Hematopoietic multipotent progenitor cell treated with erythropoietin and hydrocortisone succinate and interleukin-3 and kit ligand, for 4 days (in vitro differentiated cells): ENCODE measurements around the gene PTPRD.

Source experiments
- DNase-seq: peaks from one replicate; pipeline ENCODE4 v3.0.0-alpha.2; 2015

The PTPRD gene

DNA sequence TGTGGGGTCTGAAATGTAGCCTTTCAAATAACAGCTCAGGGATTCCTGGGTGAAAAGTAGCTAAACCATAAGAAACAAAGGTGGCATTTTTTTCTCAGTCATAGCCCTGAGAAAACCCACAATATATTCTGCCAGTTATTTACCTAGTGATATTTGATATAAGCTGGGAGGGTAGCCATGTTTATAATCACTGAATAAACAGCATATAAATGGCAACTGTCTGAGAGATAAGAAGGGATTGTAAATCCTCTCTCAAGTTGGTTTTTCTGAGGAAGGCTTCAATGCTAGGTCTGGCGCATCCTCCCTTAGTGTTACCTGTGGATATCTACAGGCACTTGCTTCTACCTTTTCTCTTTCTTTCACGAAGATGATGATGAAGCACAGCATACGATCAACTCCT is 1732.7 kb downstream of the PTPRD start:
- no peak for DNase-seq

DNA sequence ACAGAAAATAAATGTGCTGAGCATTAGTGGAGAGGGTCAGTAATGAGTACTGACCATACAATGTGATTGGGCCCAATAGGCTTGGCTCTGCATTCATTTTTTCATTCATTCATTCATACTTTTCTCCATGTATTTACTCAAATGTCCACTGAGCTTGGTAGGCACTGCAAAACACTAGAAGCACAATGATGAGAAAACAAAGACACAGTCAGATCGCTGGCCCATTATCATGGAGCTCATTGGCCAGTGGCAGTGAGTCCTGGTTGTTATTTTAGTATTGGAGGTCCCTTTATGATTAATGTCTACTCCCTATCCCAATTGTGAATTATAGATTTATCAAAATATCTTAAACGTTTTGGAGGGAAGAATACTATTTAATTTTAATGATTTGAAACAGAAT is 1733.5 kb downstream of the PTPRD start:
- DNase-seq = no peak

DNA sequence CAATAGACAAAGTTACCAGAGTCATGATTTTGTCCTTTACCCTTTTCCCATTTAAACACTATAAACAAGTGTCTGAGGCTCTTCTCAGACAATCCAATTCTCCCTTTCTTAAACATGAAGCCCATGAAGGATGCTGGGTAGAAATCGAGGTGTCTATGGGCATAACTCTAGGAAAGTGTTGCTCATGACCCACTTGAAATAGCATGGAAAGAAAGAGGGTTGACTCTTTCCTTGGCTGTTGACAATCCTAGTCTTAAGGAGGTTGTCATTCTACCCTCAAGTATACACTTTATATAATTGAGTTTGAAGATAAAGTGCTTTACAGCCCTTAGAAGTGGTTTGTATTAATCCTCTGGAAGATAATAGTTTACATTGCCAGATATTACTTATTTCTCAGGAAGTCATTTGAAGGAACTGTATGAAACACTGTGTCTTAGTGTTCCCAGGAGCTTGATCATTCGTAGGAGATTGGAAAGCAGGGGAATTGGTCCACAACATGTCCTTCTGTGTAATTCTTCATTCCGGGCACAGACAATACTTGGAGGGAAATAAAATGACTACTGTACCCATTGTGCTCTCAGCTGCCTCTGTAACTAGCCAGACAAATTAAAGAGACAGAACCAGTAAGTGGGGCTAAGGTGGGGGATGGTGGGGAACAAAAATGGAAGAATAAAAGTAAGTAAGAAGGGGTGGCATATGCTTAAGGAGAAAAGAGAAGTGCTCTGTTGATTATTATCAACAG is 1734.9 kb downstream of the PTPRD start:
- no peak for DNase-seq

DNA sequence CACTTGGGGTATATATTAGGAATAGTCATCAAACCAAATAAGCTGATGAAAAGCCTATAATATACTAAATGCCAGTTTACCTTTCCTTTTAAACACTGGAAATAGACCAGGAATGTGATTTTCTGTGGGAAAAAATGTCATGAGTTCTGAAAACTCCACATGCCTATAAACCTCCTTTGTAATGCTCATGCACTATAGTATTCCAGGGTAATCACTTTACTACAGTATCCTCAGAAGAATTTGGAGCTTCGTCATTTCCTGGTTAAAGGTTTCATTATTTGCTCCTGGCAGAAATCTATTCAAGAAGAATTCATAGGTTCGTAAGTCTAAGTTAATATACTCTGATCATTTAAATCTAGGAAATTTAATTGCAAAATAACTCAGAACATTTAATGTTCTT is 1736.5 kb downstream of the PTPRD start:
- no peak for DNase-seq

DNA sequence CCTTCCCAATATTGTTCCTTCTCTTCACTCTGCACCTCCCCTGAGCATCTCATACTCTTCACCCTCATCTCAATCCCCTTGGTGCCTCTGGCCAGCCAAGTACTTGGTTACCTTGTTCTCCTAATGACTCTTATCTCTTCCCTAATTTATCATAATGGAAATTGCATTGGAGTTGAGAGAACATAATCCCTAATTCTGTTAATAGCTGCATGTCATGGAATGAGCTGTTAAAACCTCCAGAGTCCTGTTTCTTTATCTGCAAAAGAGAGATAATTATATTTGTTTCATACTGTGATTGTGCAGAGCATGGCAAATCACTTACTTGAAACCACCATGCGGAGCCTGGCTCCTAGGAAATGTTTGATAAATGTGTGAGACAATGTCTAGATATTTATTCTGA is 1738.3 kb downstream of the PTPRD start:
- DNase-seq = no peak

DNA sequence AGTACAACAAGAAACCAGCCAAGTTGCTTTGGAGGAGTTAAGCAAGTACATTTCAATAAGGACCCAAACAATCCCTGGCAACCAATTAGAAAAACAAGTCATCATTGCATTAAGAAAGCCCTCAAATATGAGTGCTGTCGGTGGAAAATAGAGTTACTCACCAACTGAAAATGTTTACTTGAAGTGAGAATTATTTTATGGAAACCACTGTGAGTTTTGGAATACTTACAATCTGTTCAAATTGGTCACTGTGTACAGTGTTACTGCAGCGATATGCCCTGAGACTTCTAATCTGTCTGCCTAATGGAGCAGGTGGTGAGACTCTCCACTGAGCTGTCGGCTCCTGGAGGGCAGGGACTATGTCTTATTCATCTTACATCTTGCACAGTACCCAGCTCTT is 1740.0 kb downstream of the PTPRD start:
- DNase-seq = no peak

DNA sequence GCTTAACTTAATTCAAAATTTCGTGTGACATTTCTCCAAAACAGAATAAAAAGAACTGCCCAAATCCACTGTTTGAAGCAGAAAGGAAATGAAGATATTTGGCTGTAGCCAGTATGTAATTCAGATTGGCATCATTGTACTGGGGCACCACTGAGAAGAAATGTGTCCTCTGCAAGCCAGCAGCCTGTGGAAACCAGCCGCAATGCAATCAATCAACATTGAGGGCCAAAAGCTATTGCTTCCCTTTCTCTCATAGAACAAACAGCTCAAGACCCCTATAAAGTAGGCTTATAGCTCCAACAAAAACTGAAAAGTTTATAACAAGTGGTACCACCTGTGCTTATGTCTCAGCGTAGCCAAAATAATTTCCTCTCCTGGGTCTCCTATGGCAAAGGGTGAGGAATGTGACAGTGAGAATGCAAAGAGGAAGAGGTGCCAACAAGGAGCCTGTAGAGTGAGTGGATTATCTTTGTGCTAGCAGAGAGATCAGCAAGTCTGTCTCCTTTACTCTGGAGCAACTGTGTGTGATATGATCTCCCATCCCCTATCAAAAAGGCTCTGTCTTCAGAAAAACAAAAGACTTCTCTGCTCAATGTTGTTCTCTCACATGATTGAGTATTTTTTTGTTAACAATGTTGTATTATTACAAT is 1740.9 kb downstream of the PTPRD start:
- DNase-seq = no peak

DNA sequence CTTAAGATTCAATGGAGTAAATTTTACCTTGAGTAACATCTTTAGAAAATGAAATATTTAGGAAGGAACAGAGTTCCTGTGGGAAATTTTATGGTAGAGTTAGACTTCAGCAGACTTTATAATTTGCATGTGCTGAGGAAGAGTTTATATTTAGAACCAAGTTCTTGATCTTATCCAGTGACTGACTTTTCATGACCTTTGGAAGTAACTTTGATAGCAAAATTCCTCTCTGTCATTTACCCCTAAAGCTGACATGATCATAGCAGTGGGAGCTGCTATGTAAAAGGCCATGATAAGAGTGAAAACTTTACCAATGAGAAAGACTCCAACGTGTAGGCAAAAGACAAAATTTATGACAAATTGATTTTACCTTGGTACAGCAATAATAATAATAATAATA is 1741.4 kb downstream of the PTPRD start:
- DNase-seq = no peak

DNA sequence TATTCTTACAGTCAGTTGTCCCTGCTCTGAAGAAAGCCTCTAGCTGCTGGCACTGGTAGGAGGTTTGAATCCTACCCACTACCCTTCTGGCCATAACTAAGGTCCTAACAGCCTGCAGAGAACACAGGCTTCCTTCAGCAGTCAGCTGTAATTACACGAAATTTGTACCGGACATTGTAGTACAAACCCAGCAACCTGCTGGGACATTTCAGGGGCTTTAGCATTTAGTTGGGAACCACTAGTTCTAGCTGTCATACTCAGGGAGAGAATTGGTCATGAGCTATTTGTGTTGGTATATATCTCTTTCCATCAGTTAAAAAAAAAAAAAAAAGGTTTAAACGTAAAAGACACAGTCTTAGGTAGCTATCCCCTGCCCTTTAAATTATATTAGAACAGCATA is 1743.0 kb downstream of the PTPRD start:
- DNase-seq = no peak

DNA sequence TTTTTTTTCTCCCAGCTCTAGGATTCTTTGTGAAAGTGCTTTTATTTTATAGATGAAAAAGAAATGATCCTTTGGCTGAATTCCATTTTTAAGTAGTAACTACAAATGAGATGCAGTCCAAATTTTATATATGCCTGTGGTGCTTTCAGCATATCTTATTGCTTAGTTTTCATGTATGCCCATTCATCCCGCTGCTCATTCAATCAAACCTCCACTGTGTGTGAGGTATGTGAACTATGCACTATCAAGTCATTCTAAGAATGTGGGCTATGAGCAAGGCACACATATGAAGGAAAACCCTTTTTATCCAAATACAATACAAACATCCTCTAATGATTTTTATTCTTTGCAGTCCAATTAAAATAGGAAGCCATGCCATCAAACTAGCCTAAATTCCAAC is 1744.2 kb downstream of the PTPRD start:
- DNase-seq = no peak

DNA sequence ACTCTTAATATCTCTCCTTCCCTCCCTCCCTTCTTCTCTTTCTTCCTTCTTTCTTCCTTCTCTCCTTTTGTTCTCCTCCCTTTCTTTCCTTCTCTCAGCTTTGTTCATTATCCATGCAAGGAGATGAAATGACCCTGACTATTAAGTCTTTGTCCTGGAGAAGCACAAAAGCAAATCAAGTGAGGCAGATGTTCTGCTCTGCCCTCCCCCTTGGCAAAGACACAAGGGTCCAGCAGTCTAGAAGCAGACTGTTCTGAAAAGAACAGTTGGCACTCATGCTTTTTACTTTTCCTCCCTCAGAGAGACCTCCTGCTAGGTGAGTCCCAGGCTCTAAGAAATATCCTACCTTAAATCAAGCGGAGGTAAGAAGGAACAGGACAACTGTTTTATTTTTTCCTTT is 1745.7 kb downstream of the PTPRD start:
- DNase-seq = no peak

DNA sequence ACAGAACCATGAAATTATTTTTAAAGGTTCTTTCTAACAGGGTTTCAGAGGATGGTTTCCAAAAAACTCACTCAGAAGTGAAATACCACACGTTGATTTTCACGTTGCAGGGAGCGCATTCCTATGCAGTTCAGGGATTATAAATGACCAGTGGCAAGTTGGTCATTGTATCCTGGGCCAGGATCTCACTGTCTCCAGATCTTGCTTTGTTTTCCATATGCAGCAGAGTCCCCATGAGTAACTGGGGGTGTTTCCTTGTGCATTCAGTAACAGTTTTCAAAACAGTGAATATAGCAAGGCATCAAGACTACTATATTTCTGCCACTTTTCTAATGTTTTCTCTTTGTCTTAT is 1748.3 kb downstream of the PTPRD start:
- DNase-seq = no peak

DNA sequence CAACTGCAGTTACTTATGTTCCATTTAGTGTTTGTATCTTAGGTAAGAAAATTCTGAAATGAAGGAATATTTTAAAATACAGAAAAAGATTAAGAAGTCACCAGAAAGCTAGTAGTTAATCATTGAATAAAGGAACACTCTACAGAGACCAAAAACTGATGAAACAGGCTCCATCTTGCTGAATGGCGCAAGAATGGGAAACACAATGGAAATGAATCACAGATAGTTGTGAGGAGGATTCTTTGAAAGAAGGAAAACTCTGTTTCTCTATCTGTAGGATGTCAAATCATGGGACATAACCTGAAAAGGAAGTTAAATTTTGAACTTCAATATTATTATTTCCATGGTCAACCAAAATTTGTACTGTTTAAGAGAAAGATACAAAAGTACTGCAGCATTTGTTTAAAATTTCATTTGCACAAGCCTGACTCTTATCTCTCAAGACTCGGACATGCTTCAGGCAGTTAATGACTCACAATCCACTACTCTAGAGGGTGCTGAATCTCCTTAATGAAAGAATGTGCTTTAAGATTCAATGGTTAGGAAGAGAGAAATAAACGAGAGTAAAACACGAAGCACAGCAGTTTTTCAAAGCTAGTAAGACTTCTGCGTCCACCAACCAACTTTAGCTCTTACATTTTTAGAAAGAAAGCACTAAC is 1748.8 kb downstream of the PTPRD start:
- no peak for DNase-seq

DNA sequence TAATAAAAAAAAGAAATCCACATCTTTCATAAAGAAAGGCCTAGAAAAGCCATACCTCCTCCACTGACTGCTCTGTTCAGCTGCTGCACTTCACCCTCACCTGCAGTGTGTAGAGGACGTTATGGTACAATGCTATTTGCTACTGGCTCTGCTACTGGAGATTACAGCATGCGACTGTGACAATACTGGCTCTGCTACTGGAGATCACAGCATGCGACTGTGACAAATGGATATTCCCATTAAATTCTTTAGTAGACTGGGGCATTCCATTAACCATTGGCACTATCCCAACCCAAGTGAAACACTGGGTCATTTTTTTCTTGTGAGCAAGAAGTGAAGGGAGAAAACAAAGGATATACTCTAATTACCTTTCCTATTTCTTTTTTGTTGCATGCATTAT is 1749.7 kb downstream of the PTPRD start:
- DNase-seq = no peak

DNA sequence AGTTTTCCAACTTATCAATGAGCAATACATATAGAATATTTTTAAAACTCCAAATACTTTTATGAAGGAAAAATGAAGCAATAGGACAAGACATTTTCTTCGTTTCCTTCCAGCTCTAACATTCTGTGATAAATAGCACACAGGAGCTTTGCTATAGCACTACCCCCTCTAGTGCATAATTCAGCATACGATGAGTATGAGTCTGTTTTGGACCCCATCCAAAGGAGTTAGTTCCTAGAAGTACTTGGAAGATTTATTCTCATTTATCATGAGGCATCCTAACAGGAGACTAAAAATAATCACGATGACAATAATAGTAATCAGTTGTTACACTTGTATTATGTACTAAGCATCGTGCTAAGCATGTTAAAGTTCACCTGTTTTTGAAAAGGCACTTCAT is 1751.9 kb downstream of the PTPRD start:
- DNase-seq = peak; percentile 61

DNA sequence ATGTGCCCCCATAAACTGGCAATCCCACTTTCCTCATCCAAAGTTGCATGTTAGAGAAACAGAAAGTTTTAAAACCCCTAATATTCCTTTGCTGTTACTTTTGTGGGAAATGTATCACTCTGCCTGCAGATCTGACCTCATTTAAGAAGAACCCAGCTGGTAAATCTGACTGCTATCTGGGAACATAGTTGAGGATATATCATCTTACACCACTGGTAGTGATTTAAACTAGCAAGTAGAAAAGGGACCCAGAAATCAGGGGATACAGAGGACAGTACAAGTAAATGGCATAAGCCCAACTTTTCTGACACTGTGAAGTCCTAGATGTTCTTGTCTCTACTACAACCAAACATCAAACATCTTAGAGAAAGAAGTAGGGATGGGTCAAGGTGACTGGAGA is 1752.7 kb downstream of the PTPRD start:
- DNase-seq = no peak

DNA sequence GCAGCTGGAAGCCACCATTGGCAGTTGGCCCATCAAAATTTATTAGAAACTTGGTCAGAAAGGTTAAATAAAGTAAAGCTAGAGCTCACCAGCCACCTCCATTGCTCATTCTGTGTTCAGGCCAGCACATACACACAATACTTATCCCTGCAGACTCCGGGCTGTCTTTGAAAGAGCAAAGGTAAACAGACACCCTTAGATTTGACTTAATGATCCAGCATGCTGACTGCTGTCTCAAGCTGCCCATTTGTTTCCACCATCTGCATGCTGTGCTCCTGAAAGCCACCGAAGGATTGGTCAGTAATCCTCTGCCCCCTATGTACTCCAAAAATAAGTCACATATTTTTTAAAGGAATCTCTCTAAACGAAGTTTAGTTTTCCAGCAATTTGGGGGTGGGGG is 1753.4 kb downstream of the PTPRD start:
- no peak for DNase-seq

DNA sequence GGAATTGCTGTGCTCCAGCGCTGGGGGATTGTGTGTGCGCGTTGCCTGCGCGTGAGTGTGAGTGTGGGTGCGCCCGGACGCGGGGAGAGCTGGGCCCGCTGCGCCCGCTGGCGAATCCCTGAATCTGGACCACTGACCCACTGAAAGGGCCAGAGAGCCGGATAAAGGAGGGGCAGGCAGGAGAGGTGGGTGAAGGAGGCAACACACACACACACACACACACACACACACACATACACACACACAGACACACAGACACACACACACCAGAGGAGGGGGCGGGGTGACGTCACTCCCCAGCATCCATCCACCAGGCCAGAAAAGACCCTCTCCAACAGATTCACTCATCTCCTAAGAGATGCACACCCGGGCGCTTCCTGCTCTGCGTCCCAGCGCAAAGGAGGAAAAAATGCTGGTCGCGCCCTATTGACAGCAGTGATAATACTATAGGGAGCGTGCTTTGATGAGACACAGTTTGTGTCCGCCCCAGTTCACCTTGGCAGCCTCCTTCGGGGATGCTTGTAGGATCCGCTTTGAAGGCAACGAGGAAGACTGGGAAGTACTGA is 1754.1 kb downstream of the PTPRD start:
- DNase-seq = peak; percentile 12

DNA sequence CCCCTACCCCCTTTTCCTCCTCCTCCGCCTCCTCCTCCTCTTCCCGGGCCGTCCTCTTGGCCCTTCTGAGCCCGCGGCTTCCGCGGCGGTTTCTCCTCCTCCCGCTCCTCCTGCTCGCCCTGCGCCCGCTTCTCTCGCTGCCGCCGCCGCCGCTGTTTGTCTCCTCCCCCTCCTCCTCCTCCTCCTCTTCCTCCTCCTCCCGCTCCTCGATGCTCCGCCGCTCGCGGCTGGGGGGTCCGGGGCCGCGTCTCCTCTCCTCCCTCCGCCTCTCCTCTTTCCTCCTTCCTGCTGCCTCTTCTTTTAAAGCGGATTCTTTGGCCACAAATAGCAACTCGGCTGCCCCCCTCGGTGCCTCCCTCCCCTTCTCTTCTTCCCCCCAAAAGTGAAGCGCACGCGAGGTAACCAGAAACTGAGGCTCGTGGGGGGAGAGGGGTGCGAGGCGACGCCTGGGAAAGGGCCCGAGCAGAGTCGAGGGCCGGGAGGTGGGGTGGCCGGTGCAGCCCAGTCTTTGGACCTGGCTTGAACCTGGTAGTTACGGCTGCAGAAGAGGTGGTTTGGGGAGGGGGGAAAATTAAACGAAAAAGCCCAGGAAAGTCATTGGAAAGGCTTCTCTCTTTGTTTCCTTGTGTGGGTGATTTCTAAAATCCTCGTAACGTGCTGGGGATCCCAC is 1754.7 kb downstream of the PTPRD start:
- DNase-seq = peak; percentile 64

DNA sequence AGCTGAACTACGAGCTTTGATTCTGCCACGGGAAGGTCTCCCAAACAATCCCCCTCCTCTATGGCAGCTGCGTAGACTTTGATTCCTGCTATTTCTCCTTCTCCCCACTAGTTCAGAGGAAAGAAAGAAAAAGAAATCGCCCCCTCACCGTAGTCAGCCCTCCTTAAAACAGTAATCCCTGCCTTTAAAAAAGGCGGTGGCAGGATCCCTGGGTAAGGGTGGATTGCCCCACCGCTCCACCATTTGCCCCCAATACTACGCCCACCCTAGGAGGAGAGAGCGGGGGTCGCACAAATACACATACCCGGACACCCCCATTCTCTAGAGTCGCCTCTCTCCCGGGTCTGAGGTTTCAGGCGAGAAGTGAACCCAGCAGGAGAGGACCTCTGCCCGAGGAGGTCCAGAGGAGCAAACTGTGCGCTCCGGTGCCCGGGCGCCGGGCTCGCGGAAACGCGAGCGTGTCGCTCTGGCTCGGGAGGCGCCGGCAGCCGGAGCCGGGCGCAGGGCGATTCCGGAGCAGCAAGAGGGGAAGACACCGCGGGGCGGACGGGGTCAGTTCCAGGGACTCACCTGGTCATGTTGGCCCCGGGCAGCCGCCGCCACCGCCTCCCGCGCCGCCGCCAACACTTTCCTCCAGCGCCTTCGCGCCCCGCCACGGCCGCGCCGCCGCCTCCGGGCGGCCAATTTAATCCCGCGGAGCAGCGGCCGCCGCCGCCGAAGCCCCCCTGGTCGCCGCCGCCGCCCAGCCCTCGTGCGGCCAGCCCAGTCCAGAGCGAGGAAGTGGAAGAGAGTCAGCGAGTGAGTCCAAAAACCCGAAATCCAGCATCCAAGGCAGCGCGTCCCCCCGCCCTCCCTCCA is 1755.5 kb downstream of the PTPRD start:
- peak; percentile 42 for DNase-seq

DNA sequence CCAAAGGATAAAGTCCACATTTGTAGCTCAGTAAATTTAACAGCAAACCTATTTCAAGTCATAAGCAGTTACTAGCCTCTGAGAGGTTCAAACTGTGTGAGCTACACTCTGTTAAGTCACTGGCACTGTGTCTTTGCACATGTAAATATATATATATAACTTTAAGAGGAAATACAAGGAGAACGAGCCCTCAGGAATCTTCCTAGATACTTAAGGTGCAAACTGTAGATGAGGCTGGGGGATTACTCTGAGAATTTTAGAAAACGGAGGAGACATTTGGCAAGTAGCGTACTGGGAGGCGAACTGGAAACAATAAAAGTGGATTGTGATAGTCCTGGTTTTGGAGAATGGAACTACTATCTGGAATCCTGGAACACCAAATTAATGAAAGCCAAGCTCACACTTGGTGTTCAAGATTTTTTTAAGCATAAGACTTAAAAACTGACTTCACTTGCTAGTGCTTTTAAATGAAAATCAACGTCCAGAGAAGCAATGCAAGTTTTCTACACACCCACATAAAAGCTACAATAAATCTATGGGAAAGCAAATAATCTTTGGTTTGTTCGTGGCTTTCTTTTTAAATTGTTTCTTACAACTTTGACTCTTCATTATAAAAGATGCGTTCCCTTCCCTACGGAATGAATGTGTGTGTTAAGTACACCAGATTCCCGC is 1756.3 kb downstream of the PTPRD start:
- DNase-seq = no peak

DNA sequence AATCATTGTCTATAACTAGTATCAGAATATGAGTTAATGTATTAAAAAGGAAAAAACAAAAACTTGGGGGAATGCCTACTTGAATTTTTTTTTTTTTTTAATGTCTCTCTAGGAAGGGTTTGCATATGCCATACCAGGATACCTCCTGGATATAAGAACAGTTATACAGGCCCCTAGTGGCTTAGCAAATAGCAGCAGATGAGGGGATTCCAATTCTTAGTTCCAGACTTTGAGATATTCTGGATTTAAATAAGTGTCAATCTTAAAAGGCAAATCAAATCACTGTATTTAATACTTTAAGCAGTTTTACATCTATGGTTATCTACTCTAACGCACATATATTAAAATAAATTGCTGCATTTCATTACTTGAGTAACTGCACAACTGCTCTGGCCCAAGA is 1757.8 kb downstream of the PTPRD start:
- DNase-seq = peak; percentile 49
